Daoy (cell line): ENCODE measurements around the gene ZNF316. TPM values are rescaled to one million over a fixed set of nuclear protein-coding genes. Genes with fewer than 3 reads are reported as not detected.
"Not testable (repeated sequence)": the region's sequence is repeated elsewhere in the genome, so short reads cannot be mapped to it uniquely, and the experiment has no call there.

Source experiments
- DNase-seq: peaks from one replicate; pipeline ENCODE4 v3.0.0-alpha.2; 2015; ENCODE audit warnings: low read depth
- total RNA-seq: library from RNA; depleted of rRNA; stranded (reverse); fragments of >200 nt; shearing (Covaris generic); gene quantifications from 2 replicates; pipeline ENCODE4 v1.2.3, GENCODE V29; 2014

The ZNF316 gene
- total RNA-seq, 1 experiment from 2014 or later: 15.8 TPM

DNA sequence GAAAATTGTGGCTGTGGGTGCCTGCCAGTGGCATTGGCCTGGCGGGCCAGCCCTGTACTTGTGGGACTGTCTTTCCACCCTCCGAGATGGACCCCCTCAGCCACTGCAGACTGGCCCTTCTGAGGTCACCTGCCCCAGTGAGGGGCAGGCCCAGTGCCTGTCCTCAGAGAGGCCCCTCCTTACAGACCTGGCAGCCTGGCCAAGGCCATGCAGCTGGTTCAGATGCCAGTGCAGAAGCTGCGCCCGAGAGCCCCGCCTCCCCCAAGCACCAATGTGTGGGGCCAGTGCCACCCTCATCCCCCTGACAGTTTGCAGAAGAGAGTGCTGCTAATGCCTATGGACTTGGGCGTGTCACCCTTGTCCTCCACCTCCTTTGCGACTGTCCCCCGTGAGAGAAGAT, 10.0 kb downstream of the ZNF316 start:
- DNase-seq: no peak

DNA sequence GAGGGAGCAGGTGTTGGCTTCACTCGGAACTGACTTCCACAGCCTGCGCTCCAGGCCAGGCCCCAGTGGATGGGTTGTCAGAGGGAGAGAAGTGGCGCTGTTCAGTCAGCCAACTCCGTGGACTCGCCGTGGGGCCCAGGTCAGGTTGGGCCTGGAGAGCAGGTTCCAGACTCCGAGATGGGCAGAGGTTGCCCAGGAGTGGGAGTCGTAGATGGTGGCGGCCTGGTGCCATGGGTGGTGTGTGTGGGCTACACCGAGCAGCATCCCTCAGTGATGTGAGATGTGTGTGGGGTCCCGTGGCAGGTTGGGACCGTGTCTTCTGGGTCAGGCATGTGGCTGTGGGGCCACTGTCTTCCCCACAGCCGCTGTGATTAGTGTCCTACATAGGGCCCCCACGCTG, 10.4 kb downstream of the ZNF316 start:
- DNase-seq: no peak

DNA sequence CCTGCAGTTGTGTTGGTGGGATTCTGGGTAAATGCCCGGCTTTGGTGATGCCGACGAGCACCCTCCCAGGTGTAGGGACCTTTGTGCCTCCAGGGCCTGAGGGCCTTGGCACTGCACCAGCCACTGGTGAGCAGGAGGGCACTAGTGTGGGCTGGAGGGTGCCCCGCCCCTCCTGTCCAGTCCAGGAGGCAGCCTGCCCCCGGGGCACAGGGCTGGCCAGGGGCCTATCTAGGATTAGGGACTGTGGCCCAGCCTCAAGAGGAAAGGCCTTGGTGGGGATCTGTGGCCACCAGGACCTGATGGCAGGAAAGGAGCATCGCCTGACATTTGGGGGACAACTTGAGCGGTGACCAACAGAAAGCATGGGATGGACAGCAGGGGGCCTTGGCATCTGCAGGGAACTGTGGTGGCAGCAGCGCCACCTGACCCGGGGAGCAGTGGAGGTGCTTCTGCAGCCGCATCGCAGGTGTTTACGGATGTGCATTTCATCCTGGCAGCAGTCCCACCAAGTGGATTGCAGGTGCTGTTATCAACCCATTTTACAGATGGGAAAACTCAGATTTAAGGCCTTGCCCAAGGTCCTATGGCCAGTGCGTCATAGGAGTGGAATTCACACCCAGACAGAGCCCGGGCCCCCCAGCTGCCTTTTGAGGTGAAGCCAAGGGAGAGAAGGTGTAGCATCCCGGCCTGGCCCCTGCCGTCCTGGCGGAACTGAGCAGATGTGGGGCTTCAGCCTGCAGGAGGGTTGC, 11.1 kb downstream of the ZNF316 start:
- no peak for DNase-seq

DNA sequence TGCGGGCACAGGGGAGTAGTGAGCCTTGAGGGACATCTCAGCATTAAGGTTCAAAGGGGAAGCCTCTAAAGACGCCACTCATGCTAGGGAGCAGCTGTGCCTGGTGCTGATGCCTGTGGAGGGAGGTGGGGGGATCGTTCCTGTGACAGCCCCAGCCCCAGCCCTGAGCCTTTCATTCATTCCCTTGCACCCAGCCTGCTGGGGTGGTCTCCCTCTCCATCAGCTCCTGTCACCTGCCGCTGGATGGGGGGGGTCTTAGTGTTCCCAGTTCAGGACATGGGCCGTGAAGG, 11.6 kb downstream of the ZNF316 start:
- DNase-seq: no peak

DNA sequence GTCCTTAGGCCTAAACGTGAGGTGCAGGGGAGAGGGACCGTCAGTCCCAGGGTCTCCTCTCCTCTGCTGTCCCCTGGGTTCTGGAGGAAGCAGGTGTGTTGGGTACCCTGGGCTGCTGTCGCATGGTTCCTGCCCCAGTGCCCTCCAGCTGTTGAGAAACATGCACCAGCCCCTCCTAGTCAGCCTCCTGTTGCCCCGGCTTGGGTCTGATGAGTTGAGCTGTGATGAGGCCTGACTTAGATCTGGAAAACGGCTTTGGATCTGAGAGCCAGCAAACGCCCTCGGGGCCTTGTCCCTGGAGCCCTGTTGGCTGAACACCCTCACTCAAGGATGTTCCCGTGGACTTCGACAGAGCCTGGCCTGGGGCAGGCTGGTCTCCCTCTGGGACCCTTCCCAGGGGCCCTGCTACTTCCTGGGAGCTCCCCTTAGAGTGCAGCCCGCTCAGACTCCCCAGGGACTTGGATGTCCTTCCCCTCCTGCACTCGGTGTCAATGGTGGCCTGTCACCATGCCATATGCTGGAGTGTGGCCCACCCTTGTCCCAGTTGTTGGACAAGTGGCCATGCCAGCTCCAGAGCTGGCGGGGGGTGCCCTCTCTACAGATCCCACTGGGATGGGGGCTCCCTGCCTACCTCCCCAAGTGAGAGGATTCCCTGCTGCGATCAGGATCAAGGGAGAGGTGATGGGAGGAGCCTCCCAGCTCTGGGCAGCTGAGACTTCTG, 12.3 kb downstream of the ZNF316 start:
- no peak for DNase-seq

DNA sequence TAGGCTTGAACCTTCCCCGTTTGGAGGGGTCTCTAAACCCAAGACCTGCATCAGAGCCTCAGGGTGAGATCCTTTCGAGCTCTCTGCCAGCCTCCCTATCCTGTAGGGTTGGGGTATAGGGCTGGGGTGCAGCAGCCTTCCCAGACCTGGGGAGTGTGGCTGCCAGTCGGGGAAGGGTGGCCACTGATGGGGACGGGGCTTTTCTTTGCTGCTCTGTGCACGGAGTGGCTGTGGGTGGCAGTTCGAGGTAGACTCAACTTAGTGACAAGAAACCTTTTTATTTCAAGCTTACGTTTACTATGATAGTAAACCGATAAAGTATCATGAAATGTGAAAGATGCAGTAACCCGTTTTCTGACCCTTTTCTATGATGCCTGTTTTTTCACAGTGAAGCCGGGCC, 13.0 kb downstream of the ZNF316 start:
- no peak for DNase-seq

DNA sequence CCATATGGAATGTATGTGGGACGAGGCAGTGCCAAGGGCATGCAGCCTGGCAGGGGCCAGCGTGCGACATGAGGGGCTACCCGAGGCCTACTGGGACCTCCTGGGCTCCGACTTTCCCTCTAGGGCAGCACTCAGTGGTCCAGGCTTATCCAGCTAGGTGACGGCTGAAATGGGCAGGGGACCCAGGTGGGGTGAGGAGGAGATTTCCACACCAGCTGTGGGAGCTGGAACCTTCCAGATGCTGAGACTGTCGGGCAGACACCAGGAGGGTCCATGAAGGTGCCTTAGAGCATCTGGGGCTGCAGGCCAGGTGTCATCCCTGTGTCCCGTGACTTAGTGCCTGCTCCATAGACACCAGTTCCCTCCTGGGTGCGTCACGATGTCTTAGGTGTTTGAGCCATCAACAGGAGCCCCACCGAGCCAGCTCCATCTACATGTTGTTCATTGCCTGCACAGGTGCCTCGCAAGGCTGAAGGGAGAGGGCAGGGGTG, 13.4 kb downstream of the ZNF316 start:
- DNase-seq: no peak

DNA sequence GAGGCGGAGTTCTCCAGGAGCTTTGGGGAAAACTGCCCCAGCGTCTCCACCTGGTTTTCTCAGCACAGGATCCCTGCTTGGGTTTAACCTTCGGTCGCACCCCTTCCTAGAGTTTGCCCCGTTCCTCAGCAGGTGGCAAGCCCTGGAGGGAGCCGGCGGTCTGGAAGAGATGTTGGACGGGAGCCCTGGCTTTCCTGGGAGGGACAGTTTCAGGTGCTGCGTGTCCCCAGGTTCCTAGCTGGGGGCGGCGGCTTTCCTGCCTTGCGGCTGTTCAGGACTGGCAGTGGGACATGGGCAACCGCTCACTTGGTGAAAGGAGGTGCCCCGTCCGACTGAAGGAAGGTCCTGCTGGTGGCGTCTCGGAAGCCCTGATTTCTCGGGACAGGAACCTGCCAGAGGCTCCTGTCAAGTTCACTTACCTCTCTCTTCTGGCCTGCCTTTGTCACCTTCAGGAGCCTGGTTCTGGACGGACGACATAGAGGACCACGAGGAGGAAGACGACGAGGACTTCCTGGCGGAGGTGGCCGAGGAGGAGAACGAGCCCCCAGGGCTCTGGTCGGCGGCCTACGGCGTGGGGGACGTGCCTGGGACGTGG, 14.8 kb downstream of the ZNF316 start:
- no peak for DNase-seq

DNA sequence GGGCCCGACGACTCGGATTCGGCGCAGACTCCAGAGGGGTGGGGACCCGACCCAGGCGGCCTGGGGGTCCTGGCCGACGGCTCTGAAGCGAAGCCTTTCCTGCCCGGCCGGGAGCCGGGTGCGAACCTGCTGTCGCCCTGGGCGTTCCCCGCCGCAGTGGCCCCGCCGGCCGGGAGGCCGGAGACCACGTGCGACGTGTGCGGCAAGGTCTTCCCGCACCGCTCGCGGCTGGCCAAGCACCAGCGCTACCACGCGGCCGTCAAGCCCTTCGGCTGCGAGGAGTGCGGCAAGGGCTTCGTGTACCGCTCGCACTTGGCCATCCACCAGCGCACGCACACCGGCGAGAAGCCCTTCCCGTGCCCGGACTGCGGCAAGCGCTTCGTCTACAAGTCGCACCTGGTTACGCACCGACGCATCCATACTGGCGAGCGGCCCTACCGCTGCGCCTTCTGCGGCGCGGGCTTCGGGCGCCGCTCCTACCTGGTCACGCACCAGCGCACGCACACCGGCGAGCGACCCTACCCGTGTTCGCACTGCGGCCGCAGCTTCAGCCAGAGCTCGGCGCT, 15.4 kb downstream of the ZNF316 start:
- no peak for DNase-seq

DNA sequence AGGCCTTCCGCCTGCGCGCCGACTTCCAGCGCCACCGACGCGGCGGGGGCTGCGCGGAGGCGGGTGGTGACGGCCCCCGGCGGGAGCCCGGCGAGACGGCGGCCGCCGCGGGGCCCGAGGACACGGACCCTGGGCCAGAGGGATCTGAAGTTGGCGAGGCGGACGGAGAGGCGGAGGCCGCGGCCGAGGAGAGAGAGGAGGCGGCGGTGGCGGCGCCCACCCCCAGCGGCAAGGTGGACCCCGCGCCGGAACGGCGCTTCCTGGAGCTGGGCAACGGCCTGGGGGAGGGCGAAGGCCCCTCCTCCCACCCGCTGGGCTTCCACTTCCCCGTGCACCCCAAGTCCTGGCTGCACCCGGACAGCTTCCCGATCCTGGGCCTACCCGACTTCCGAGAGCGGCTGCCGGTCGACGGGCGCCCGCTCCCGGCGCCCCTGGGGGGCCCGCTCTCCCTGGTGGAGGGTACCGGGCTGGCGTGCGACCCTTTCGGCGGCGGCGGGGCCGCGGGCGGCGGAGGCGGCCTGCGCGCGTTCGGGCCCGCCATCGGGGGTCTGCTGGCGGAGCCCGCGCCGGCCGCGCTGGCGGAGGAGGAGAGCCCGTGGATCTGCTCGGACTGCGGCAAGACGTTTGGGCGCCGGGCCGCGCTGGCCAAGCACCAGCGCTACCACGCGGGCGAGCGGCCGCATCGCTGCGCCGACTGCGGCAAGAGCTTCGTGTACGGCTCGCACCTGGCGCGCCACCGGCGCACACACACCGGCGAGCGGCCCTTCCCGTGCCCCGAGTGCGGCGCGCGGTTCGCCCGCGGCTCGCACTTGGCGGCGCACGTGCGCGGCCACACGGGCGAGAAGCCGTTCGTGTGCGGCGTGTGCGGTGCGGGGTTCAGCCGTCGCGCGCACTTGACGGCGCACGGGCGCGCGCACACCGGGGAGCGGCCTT, 16.2 kb downstream of the ZNF316 start:
- no peak for DNase-seq

DNA sequence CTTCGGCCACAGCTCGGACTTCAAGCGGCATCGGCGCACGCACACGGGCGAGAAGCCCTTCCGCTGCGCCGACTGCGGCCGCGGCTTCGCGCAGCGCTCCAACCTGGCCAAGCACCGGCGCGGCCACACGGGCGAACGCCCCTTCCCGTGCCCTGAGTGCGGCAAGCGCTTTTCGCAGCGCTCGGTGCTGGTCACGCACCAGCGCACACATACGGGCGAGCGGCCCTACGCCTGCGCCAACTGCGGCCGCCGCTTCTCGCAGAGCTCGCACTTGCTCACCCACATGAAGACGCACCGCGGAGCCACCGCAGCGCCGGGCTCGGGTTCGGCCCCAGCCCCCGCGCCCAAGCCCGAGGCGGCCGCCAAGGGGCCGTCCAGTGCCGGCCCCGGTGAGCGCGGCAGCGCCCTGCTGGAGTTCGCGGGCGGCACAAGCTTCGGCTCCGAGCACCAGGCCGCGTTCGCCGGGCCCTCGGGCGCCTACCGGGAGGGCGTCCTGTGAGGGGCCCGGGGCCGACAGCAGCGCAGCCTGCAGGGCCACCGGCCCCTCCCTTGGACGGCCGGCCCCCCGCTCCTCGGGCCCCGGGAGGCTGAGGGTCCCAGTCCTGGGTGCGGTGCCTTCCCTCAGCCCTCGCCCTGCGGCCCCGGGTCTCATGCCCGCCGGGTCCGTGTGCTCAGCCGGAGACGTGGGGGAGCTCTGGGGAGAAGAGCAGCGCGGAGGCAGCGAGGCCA, 17.2 kb downstream of the ZNF316 start:
- no peak for DNase-seq

DNA sequence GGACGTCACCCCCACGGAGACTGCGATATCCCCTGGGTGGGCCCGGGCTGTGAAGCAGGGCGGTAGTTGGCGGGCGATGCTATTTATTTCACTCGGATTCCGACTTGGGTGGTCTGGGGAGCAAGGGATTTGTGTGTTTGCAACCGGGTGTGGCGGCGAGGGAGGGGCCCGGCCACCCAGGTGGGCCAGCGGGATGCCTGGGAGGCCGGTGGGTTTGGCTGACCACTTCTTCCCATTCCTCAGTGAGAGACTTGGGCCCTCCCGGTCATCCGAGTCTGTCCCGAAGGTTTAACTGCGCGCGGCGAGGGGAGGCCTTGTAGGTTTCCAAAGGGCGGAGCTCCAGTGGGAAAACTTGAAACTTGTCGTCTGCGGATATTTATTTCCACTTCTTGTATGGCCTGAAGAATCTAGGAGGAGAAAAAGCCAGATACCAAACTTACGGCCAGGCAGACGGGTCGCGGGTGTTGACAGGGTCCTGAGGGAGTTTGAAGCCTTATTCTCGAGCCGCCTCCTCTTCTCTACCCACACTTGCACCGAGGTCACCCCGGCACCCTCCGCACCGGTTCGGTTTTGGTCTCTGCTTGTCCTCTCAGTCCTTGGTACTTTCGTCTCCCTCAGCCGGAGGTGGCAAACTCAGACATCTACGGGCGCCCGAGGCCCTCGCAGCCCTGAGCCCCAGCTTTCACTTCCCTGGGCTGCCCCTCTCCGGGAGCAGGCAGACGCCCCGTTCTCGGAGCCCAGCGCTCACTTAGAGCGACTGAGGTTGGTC, 17.9 kb downstream of the ZNF316 start:
- no peak for DNase-seq

DNA sequence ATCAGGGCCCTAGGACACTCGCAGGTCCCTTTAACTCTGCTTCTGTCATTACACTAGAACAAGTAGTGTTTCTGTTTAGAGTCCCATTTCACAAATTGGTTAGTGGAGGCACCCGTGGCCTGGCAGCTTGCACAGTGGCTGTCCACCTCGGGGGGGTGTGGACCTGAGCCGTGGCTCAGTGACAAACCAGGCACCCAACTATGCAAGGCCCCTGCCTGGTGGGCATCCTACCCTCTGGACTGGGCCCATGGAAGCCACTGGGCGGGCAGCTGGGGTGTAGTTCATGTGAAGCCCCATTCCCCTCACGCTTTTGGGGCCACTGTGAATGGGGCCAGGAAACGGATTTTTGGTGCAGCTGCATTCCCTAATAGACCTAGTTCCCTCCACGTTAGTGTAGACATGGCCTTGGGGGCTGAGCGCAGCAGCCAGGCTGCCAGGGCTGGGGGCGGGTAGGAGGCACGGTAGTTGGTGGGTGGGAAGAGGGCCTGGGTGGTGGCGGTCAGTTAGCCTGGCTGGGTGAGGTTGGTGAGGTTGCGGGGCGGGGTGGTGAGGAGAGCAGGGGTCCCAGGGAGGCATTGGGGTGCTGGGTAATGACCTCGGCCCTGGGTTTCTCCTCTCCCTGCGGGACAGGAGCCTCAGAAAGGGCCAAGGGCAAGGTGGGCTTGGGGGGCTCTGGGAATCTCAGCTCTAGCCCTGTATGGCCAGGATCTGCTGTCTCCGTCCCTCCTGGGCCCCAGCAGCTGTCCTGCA, 18.7 kb downstream of the ZNF316 start:
- no peak for DNase-seq

DNA sequence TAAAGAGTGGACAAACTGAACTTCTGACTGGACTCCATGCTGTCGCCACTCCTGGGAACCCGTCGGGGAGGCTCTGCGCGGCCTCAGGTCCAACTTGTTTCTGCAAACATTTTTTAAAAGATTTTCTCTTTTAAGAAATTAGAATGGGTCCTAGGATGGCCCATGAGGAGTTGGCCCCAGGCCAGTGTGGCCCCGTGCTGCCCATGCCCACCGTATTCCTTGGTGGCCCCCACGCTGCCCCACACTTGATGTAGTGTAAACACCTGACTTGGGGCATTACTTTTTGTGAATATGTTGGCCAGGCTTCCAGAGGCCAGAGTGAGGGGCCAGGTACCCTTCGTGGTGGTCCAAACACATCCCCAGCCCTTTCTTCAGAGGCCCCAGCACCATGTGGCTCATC, 19.3 kb downstream of the ZNF316 start:
- DNase-seq: no peak

DNA sequence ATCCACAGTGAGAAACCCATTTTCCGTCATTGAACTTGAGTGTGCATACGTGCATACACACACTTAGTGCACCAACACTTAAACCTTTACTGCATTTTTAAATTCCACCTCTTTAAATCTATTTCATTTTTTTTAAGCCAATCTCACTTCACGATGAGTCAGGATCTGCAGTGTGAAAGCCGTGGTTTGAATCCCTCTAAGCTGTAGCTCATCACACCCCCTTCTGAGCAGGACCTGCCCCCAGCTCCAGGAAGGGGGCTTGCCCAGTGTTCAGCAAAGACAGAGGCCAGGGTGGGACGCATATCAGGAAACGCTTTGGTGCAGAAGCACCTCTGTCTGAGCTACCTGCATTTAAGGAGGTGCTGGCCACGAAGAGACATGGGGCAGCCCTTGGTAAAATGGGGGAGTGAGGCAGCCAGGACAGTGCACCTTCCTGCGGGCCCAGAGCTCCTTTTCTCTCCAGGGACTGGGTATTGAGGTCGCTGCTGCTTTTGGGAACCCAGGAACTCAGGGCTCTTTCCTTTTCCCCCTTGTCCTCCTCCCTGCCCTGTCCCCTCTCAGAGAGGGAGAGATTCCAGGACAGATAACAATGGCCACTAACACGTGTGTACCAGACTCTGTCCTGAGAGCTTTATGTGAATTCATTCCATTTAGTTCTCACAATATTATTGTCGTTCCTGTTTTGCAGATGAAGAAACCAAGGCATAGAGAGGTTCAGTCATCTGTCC, 21.7 kb downstream of the ZNF316 start:
- no peak for DNase-seq

DNA sequence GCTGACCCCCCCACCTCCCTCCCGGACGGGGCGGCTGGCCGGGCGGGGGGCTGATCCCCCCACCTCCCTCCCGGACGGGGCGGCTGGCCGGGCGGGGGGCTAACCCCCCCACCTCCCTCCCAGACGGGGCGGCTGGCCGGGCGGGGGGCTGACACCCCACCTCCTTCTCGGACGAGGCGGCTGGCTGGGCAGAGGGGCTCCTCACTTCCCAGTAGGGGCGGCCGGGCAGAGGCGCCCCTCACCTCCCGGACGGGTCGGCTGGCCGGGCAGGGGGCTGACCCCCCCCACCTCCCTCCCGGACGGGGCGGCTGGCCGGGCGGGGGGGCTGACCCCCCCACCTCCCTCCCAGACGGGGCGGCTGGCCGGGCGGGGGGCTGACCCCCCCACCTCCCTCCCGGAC, 33.7 kb downstream of the ZNF316 start:
- DNase-seq: not testable (repeated sequence)

DNA sequence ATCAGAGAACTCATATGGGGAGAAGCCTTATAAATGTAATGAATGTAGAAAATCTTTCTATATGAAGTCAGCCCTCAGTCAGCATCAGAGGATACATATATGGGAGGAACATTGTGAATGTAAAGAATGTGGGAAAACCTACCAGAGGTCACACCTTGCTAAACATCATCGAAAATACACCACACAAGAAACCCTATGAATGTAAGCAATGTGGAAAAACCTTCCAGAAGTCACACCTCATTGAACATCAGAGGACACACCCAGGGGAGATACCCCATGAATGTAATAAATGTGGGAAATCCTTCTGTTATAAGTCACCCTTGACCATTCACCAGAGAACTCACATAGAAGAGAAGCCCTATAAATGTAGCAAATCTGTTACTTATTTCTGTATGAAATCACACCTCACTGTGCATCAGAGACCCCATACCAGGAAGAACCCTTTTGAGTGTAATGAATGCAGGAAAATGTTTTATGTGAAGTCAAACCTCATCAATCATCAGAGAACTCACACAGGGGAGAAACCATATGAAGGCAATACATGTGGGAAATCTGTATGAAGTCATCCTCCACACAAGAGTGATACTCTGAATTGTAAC, 38.8 kb downstream of the ZNF316 start:
- DNase-seq: no peak

DNA sequence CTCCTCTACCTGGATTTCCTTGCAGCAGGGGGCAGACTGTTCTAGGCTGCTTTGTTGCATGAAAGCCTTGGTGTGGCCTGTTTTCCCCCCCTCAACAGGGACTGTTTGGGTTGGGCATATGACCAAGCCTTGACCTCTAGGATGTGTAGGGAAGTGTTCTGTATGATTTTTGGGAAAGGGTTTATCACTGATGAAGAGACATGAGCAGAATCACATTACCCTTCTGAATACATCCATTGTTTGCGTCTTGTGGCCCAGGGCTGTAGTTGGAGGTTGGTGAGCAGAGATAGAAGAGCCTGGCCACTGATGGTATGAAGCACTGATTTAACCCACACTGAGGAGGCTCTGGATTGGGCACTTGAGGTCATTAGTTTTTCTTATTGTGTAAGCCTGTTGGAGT, 43.0 kb downstream of the ZNF316 start:
- DNase-seq: no peak
